Duodenal mucosa (tissue), 2 donors: ENCODE results near the gene SLC25A39.
A peak's percentile ranks its signal among the peaks of the same experiment; 100 is the strongest.

ENCODE experiments used
- H3K27ac ChIP-seq: one replicate; pipeline ENCODE4 v1.7.0; 2013; ENCODE audit warnings: low read depth, low read length
- H3K27me3 ChIP-seq, 2 donors: one replicate each; pipeline ENCODE4 v1.7.0; 2013; ENCODE audit warnings: low read length in 2 of 2, control low read depth in 1 of 2; ENCODE audit not compliant: insufficient read depth in 2 of 2, control insufficient read depth in 1 of 2
- H3K36me3 ChIP-seq, 2 donors: one replicate each; pipeline ENCODE4 v1.7.0; 2013; ENCODE audit warnings: low read length in 2 of 2, control low read depth in 1 of 2; ENCODE audit not compliant: insufficient read depth in 2 of 2, control insufficient read depth in 1 of 2
- H3K4me1 ChIP-seq, 2 donors: one replicate each; pipeline ENCODE4 v1.7.0; 2013; ENCODE audit warnings: low read length in 2 of 2, control low read depth in 1 of 2; ENCODE audit not compliant: insufficient read depth in 2 of 2, control insufficient read depth in 1 of 2
- H3K4me3 ChIP-seq, 2 donors: one replicate each; pipeline ENCODE4 v1.7.0; 2013; ENCODE audit warnings: low read length in 2 of 2, low read depth in 1 of 2
- H3K9ac ChIP-seq, 2 donors: one replicate each; pipeline ENCODE4 v1.7.0; 2013; ENCODE audit warnings: low read length in 2 of 2, low read depth in 1 of 2
- H3K9me3 ChIP-seq, 2 donors: one replicate each; pipeline ENCODE4 v1.7.0; 2013; ENCODE audit warnings: low read length in 2 of 2, control low read depth in 1 of 2; ENCODE audit not compliant: control insufficient read depth in 1 of 2

SLC25A39 gene

GRCh38 chr17:44354582-44355561 lies 30.2 kb upstream of the SLC25A39 start:
- Histone ChIP-seq H3K9ac (no peak overlapping the region), H3K4me1 (no peaks in the 10 kb centered on the region), H3K4me3 (no peak overlapping the region), H3K9me3 (no peaks in the 10 kb centered on the region), H3K27ac (no peak overlapping the region), H3K27me3 (peaks cover 0 to 4% of the 10 kb centered on the region in 2 donors), H3K36me3 (peaks cover 5 to 27% of the 10 kb centered on the region in 2 donors)

DNA sequence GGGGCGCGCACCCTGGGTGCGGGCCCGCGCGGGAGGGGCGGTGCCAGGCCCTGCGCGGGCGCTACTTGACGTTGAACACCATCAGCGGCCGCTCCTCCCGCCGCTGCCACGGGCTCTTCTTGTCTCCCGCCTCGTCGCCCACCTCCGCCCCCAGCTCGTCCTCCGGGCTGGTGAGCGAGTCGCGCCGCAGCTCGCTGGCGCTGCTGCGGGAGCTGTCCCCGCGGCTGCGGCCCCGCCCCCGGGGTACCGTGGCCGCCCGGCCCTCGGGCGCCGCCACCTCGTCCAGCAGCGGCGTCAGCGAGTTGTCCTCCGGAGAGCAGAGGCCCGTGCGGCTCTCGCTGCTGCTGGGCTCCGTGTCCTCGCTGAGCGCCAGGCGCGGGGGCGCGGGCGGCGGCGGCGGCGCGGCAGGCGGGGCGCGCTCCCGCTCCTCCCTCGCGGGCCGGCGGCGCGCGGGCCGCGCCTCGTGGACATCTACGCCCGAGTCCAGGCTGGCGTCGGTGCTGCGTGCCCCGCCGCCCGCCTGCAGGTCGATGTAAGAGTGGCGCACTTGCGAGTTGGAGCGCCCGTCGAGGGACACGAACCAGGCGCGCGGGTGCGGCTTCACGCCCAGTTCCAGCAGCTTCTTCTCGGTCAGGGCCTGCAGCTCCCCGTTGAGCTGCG lies 29.2 kb upstream of the SLC25A39 start:
- Histone ChIP-seq H3K9me3 (no peaks in the 10 kb centered on the region), H3K36me3 (peaks cover 5 to 38% of the 10 kb centered on the region in 2 donors), H3K9ac (no peak overlapping the region), H3K4me1 (peaks cover 0 to 4% of the 10 kb centered on the region in 2 donors), H3K27me3 (peaks cover 0 to 2% of the 10 kb centered on the region in 2 donors), H3K27ac (no peak overlapping the region), H3K4me3 (peak overlapping the region in 1 of 2 donors; percentile 36)

GRCh38 chr17:44352828-44353671 lies 28.4 kb upstream of the SLC25A39 start:
- peaks cover 5 to 42% of the 10 kb centered on the region in 2 donors for H3K36me3 ChIP-seq
- no peak overlapping the region for H3K9ac ChIP-seq
- no peaks in the 10 kb centered on the region for H3K27me3 ChIP-seq
- peaks cover 4 to 10% of the 10 kb centered on the region in 2 donors for H3K4me1 ChIP-seq
- H3K27ac ChIP-seq, result no peak overlapping the region
- H3K4me3 ChIP-seq, result no peak overlapping the region
- no peaks in the 10 kb centered on the region for H3K9me3 ChIP-seq

GRCh38 chr17:44351961-44352827 lies 27.6 kb upstream of the SLC25A39 start:
- Histone ChIP-seq H3K9me3 (no peaks in the 10 kb centered on the region), H3K36me3 (peaks cover 5 to 42% of the 10 kb centered on the region in 2 donors)

DNA sequence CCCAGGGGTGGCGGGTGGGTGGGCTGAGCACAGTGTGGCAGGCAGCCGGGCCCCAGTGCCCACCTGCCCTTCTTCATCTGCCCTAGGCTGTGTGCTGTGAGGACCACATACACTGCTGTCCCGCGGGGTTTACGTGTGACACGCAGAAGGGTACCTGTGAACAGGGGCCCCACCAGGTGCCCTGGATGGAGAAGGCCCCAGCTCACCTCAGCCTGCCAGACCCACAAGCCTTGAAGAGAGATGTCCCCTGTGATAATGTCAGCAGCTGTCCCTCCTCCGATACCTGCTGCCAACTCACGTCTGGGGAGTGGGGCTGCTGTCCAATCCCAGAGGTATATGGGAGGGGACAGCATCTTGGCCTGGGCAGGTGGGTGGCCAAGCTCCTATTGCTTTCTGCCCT lies 26.8 kb upstream of the SLC25A39 start:
- Histone ChIP-seq H3K27ac (no peak overlapping the region), H3K9me3 (no peaks in the 10 kb centered on the region), H3K4me1 (peaks cover 4 to 15% of the 10 kb centered on the region in 2 donors), H3K9ac (no peak overlapping the region), H3K4me3 (no peak overlapping the region), H3K36me3 (peaks cover 5 to 42% of the 10 kb centered on the region in 2 donors), H3K27me3 (no peaks in the 10 kb centered on the region)

More at GRCh38 chr17:44351961-44352827, 27.6 kb upstream of the SLC25A39 start:
- H3K4me1 ChIP-seq, result peaks cover 4 to 11% of the 10 kb centered on the region in 2 donors
- H3K4me3 ChIP-seq, result no peak overlapping the region
- H3K27me3 ChIP-seq, result no peaks in the 10 kb centered on the region
- H3K9ac ChIP-seq, result no peak overlapping the region
- no peak overlapping the region for H3K27ac ChIP-seq

- peaks cover 5 to 42% of the 10 kb centered on the region in 2 donors for H3K36me3 ChIP-seq
- H3K27me3 ChIP-seq, result no peaks in the 10 kb centered on the region
- H3K27ac ChIP-seq, result no peak overlapping the region
- peaks cover 11 to 22% of the 10 kb centered on the region in 2 donors for H3K4me1 ChIP-seq
- H3K9ac ChIP-seq, result no peak overlapping the region
- H3K4me3 ChIP-seq, result no peak overlapping the region
- H3K9me3 ChIP-seq, result no peaks in the 10 kb centered on the region
Observed at GRCh38 chr17:44350733-44351226, 26.2 kb upstream of the SLC25A39 start.

GRCh38 chr17:44349553-44350070 lies 25.0 kb upstream of the SLC25A39 start:
- Histone ChIP-seq H3K27me3 (no peaks in the 10 kb centered on the region), H3K4me3 (no peak overlapping the region), H3K4me1 (peaks cover 14 to 23% of the 10 kb centered on the region in 2 donors), H3K36me3 (peaks cover 5 to 42% of the 10 kb centered on the region in 2 donors), H3K9me3 (no peaks in the 10 kb centered on the region), H3K9ac (no peak overlapping the region), H3K27ac (no peak overlapping the region)

DNA sequence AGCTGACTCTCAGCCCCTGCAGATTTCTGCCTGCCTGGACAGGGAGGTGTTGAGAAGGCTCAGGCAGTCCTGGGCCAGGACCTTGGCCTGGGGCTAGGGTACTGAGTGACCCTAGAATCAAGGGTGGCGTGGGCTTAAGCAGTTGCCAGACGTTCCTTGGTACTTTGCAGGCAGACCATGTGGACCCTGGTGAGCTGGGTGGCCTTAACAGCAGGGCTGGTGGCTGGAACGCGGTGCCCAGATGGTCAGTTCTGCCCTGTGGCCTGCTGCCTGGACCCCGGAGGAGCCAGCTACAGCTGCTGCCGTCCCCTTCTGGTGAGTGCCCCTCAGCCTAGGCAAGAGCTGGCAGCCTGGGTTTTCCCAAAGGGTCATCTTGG lies 24.4 kb upstream of the SLC25A39 start:
- Histone ChIP-seq H3K9me3 (no peaks in the 10 kb centered on the region), H3K4me3 (no peak overlapping the region), H3K4me1 (peaks cover 14 to 26% of the 10 kb centered on the region in 2 donors), H3K9ac (no peak overlapping the region), H3K27ac (no peak overlapping the region), H3K27me3 (no peaks in the 10 kb centered on the region), H3K36me3 (peaks cover 5 to 42% of the 10 kb centered on the region in 2 donors)
